Endothelial cell (in vitro differentiated cells): Measurements from ENCODE around the gene PEX11G. TPM values are rescaled to one million over a fixed set of nuclear protein-coding genes. Genes with fewer than 3 reads are reported as not detected.

Experiments used
- DNase-seq: peaks from one replicate; pipeline ENCODE4 v3.0.0; 2021; ENCODE audit warnings: low spot score
- H3K27ac Mint-ChIP-seq: one replicate; pipeline ENCODE4 v1.8.0; 2021; ENCODE audit warnings: mixed read lengths, inconsistent platforms; ENCODE audit not compliant: unreplicated experiment
- H3K27me3 Mint-ChIP-seq: one replicate; pipeline ENCODE4 v1.8.0; 2021; ENCODE audit warnings: mild to moderate bottlenecking, moderate library complexity, mixed read lengths, inconsistent platforms; ENCODE audit not compliant: unreplicated experiment
- H3K36me3 Mint-ChIP-seq: one replicate; pipeline ENCODE4 v1.8.0; 2021; ENCODE audit warnings: mild to moderate bottlenecking, low read depth, mixed read lengths, inconsistent platforms; ENCODE audit not compliant: unreplicated experiment
- H3K4me1 Mint-ChIP-seq: one replicate; pipeline ENCODE4 v1.8.0; 2021; ENCODE audit warnings: mild to moderate bottlenecking, mixed read lengths, inconsistent platforms; ENCODE audit not compliant: unreplicated experiment
- H3K4me3 Mint-ChIP-seq: one replicate; pipeline ENCODE4 v1.8.0; 2021; ENCODE audit warnings: mild to moderate bottlenecking, mixed read lengths, inconsistent platforms; ENCODE audit not compliant: unreplicated experiment
- H3K9me3 Mint-ChIP-seq: one replicate; pipeline ENCODE4 v1.8.0; 2021; ENCODE audit warnings: mixed read lengths, inconsistent platforms; ENCODE audit not compliant: unreplicated experiment
- long read RNA-seq: library from polyadenylated mRNA; unstranded; transcript quantifications from one replicate; pipeline ENCODE4 v2.0.0, GENCODE V29; 2020; ENCODE audit not compliant: unreplicated experiment
- total RNA-seq: library from RNA; stranded (reverse); fragmentation: NEBNext Ultra II Directional; extraction: Animal tissue kit (Norgen Biotek cat#: 25700); gene quantifications from one replicate; pipeline ENCODE4 v1.2.1, GENCODE V29; 2021; ENCODE audit not compliant: unreplicated experiment
- TF ChIP-seq, protein P1 (sequence below): fragments of 200-600 bp; sonication (generic); IDR thresholded peaks from one replicate; pipeline ENCODE4 v1.5.0; 2021; ENCODE audit warnings: antibody characterized with exemption; ENCODE audit not compliant: unreplicated experiment

Gene PEX11G
- 3.8 TPM for total RNA-seq
- long read RNA-seq, partial matches to known transcripts: 1 of 6 reads
- long read RNA-seq, other reads (novel, unspliced or antisense): 0 of 6 reads

GRCh38 chr19:7488736-7489353 lies at the start of gene PEX11G:
Gene PEX11G, minus strand, starts transcription at chr19:7489035. Its CDS starts 25 bp downstream, at chr19:7489010.
- Mint-ChIP-seq H3K27me3 (peaks cover 3% of the 10 kb centered on the region), H3K4me1 (peaks cover 13% of the 10 kb centered on the region), H3K4me3 (peak within 1 kb of the TSS; percentile 49), H3K27ac (peak within 1 kb of the TSS; percentile 76), H3K36me3 (no peaks in the 10 kb centered on the region), H3K9me3 (no peaks in the 10 kb centered on the region)
- TF ChIP-seq, protein P1, sequence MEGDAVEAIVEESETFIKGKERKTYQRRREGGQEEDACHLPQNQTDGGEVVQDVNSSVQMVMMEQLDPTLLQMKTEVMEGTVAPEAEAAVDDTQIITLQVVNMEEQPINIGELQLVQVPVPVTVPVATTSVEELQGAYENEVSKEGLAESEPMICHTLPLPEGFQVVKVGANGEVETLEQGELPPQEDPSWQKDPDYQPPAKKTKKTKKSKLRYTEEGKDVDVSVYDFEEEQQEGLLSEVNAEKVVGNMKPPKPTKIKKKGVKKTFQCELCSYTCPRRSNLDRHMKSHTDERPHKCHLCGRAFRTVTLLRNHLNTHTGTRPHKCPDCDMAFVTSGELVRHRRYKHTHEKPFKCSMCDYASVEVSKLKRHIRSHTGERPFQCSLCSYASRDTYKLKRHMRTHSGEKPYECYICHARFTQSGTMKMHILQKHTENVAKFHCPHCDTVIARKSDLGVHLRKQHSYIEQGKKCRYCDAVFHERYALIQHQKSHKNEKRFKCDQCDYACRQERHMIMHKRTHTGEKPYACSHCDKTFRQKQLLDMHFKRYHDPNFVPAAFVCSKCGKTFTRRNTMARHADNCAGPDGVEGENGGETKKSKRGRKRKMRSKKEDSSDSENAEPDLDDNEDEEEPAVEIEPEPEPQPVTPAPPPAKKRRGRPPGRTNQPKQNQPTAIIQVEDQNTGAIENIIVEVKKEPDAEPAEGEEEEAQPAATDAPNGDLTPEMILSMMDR: no peak
- DNase-seq: peak; percentile 94

DNA sequence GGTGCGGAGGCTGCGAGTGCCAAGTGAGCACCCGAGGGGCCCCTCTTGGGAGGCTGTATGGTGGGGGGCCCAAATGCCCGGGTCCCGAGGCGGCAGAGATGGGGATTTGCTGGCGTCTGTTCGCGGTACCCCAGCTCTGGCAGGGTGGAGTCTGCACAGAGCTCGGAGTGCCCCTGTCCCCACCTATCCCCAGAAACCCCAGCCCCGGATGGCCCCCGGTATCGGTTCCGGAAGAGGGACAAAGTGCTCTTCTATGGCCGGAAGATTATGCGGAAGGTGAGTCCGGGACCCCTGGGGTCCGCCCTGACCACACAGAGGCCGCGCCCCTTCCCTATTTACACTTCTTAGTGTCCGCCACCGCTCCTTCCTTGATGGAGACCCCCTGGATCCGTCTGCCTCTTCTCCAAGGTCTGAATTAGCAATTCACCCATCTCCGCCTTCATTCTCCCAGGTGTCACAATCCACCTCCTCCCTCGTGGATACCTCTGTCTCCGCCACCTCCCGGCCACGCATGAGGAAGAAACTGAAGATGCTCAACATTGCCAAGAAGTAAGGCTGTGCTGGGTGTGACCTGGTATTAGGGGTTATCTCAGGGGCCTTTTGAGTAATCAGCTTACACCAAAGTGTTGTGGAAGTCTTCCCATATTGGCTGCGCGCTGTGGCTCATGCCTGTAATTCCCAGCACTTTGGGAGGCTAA lies 47.3 kb upstream of the PEX11G start:
- DNase-seq: no peak
- TF ChIP-seq, protein P1: no peak
- peaks cover 25% of the 10 kb centered on the region for H3K36me3 Mint-ChIP-seq
- peaks cover 4% of the 10 kb centered on the region for H3K4me1 Mint-ChIP-seq
- H3K27me3 Mint-ChIP-seq: peaks cover 7% of the 10 kb centered on the region
- no peaks in the 10 kb centered on the region for H3K9me3 Mint-ChIP-seq
- peak overlapping the region; percentile 3 for H3K27ac Mint-ChIP-seq
- H3K4me3 Mint-ChIP-seq: peak overlapping the region; percentile 97

GRCh38 chr19:7535047-7535997 lies 46.5 kb upstream of the PEX11G start, which contains the start of gene PNPLA6:
Gene PNPLA6, plus strand, starts transcription at chr19:7535717. Its CDS starts 72 bp downstream, at chr19:7535789.
- H3K9me3 Mint-ChIP-seq: no peaks in the 10 kb centered on the region
- DNase-seq: peak; percentile 96
- peak within 1 kb of the TSS; percentile 88 for H3K27ac Mint-ChIP-seq
- H3K4me3 Mint-ChIP-seq: peak within 1 kb of the TSS; percentile 97
- H3K4me1 Mint-ChIP-seq: peaks cover 4% of the 10 kb centered on the region
- H3K27me3 Mint-ChIP-seq: peaks cover 6% of the 10 kb centered on the region
- TF ChIP-seq, protein P1: no peak
- peaks cover 24% of the 10 kb centered on the region for H3K36me3 Mint-ChIP-seq

DNA sequence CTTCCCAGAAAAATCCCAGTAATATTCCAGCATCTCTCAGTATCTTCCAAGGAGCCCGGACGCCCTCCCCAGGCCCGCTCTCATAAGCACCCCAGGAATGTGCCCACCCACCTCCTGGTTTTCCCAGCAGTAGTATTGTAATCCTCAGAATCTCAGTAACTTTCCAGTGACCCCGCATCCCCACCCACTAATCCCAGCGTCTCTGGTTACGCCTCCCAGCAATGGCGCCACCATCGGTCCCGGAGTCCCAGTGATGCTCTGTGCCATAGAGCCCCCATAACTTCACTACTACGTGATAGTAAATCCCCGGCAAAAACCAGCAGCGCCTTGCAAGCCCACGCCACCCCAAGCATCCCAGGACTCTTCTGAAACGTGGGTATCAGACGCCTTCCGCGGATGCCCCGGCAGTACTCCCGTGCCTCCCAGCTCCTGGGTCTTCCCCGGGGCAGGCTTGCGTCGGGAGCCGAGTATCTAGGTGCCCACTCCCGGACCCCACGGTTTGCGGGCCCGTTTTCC lies 45.8 kb upstream of the PEX11G start:
- Mint-ChIP-seq H3K27me3 (peaks cover 4% of the 10 kb centered on the region), H3K4me1 (peaks cover 4% of the 10 kb centered on the region), H3K9me3 (no peaks in the 10 kb centered on the region), H3K4me3 (peak overlapping the region; percentile 97), H3K27ac (peak overlapping the region; percentile 88), H3K36me3 (peaks cover 27% of the 10 kb centered on the region)
- TF ChIP-seq, protein P1: no peak
- peak; percentile 59 for DNase-seq
